ENCODE data around the gene USP21. TPM values are rescaled to one million over a fixed set of nuclear protein-coding genes. Genes with fewer than 3 reads are reported as not detected.

The USP21 gene
- polyA plus RNA-seq, 1 of the 3 experiments (the other 2 are of a cell fraction), result 26.8 TPM

DNA sequence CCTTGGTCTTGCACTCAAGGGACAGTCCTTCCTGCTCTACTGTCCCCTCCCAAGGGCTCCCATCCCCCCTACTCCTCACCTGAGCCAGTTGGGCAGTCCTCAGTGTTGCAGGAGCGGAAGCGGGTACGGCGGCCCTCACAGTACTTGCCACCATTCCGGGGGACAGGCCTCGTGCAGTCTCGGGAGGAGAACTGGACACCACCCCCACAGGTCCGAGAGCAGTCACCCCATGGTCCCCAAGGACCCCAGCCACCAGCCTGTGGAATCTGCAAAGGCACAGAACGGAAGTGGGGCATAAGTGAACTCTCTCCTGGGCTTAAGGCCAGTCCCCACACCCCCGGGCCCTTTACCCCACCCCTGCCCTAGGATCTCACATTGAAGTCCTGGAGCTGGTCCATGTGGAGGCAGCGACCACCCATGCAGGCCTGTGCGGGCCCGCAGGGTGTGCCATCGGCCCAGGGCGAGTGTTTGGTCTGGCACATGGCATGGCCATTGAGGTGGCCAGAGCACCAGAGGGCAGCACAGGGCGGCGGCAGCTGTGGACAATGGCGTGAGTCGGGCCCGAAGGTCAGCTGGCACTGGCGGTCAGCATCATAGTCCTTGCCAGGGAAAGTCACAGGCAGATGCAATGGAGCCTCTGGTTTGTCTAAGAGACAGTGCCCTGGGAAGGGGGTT is 34.4 kb downstream of the USP21 start:
- H3K4me2 ChIP-seq, result no peak overlapping the region
- peaks cover 0 to 19% of the 10 kb centered on the region in 2 experiments for H3K36me3 ChIP-seq (replicated peaks in 1 of 2; ENCODE audit: control insufficient read depth in 1 of 2, insufficient read depth in 2 of 2, low read length in 1 of 2)
- no peaks in the 10 kb centered on the region for H3K79me2 ChIP-seq (ENCODE audit: insufficient read depth)
- H3K27me3 ChIP-seq (ENCODE audit: insufficient read depth), result no peaks in the 10 kb centered on the region
- TF ChIP-seq POLR2AphosphoS5 (IDR thresholded peaks at IDR 0.05; ENCODE audit: low read depth, low read length), result no peak
- TF ChIP-seq YY1 (IDR thresholded peaks at IDR 0.05; ENCODE audit: low read depth), result no peak
- no peak for TF ChIP-seq EP300 (IDR thresholded peaks at IDR 0.05; ENCODE audit: borderline replicate concordance in 1 of 2, low read depth in 1 of 2, low read length in 1 of 2)
- no peak for TF ChIP-seq FOXJ3 (CRISPR knock-in tag; IDR thresholded peaks at IDR 0.05)
- TF ChIP-seq FOXM1 (IDR thresholded peaks at IDR 0.05; ENCODE audit: low read depth), result no peak
- no peak for TF ChIP-seq SMC3 (IDR thresholded peaks at IDR 0.05; ENCODE audit: low read depth, low read length)
- TF ChIP-seq MXI1 (IDR thresholded peaks at IDR 0.05; ENCODE audit: low read depth, low read length), result no peak
- no peak for TF ChIP-seq TCF12 (IDR thresholded peaks at IDR 0.05)
- 91% methylated on average over 9 of the region's 21 CpGs for WGBS (ENCODE audit: low lambda C conversion rate)
- no peaks in the 10 kb centered on the region for H4K20me1 ChIP-seq (ENCODE audit: insufficient read depth)
- ChIA-PET CTCF (interaction anchor here (0.6 to 7.0 kb wide), 16 partner anchors 10 to 189 kb away, joined by 3 to 65 read pairs (median 6); partner anchors contain the start of genes APOA2, B4GALT3, NDUFS2 and PPOX), POLR2A (no interaction called here)
- H3K9me2 ChIP-seq, result no peaks in the 10 kb centered on the region
- H3K9me3 ChIP-seq, result no peaks in the 10 kb centered on the region
- no peak overlapping the region for H3K4me3 ChIP-seq (ENCODE audit: low read depth in 2 of 2, low read length in 1 of 2)
- H3F3A ChIP-seq (replicated peaks; ENCODE audit: insufficient read depth), result peaks cover 2% of the 10 kb centered on the region
- H3K9ac ChIP-seq, result no peak overlapping the region
- peaks cover 20 to 44% of the 10 kb centered on the region in 2 experiments; a peak in 3 of 4 replicates for H3K4me1 ChIP-seq (ENCODE audit: control insufficient read depth in 1 of 2, insufficient read depth in 2 of 2, low read depth in 1 of 2, low read length in 1 of 2)
- no peak overlapping the region for H2AFZ ChIP-seq (ENCODE audit: low read depth)
- DNase-seq, result no peak
- no peak overlapping the region for H3K27ac ChIP-seq (ENCODE audit: low read depth in 2 of 2, low read length in 1 of 2)

DNA sequence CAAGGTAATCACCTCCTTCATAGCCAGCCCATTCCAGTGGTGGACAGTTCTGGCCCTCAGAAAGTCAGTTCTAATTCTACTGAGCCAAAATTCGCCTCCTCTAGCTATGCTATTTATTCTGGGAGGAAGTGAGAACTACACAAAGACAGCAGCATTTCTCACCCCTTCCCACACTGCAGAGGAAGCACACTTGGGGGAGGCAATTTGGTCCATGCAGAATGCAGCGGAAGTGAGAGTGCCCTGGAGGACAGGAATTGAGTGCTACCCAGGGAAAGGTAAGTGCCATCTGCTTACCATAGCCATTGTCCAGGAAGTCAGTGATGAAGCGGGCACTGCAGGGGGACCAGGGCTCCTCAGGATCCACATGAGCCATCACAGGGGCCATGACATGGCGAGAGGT is 35.9 kb downstream of the USP21 start:
- H3K79me2 ChIP-seq (ENCODE audit: insufficient read depth), result no peaks in the 10 kb centered on the region
- H3K4me3 ChIP-seq (ENCODE audit: low read depth in 2 of 2, low read length in 1 of 2), result no peak overlapping the region
- H3K27ac ChIP-seq (ENCODE audit: low read depth in 2 of 2, low read length in 1 of 2), result peak overlapping the region in 1 of 2 experiments; percentile 0; a peak in 1 of 4 replicates
- DNase-seq, result no peak
- H3K27me3 ChIP-seq (ENCODE audit: insufficient read depth), result no peaks in the 10 kb centered on the region
- no peak overlapping the region for H2AFZ ChIP-seq (ENCODE audit: low read depth)
- H3K36me3 ChIP-seq (replicated peaks in 1 of 2; ENCODE audit: control insufficient read depth in 1 of 2, insufficient read depth in 2 of 2, low read length in 1 of 2), result peaks cover 0 to 19% of the 10 kb centered on the region in 2 experiments
- ChIA-PET POLR2A (no interaction called here), CTCF (interaction anchor here (1.8 to 7.0 kb wide), 5 partner anchors 9 to 188 kb away, joined by 6 to 65 read pairs (median 39); partner anchors contain the start of genes NDUFS2, PPOX and TOMM40L)
- H3K9ac ChIP-seq, result no peak overlapping the region
- no peak overlapping the region for H3K4me2 ChIP-seq
- H3K9me2 ChIP-seq, result no peaks in the 10 kb centered on the region
- no peaks in the 10 kb centered on the region for H3K9me3 ChIP-seq
- H3F3A ChIP-seq (replicated peaks; ENCODE audit: insufficient read depth), result peaks cover 4% of the 10 kb centered on the region
- no peak for TF ChIP-seq RFX5 (IDR thresholded peaks at IDR 0.05; ENCODE audit: low read length)
- TF ChIP-seq NFIC (IDR thresholded peaks at IDR 0.05; ENCODE audit: borderline replicate concordance), result no peak
- TF ChIP-seq SIN3A (IDR thresholded peaks at IDR 0.05; ENCODE audit: borderline replicate concordance, low read depth, low read length), result no peak
- no peak for TF ChIP-seq EP300 (IDR thresholded peaks at IDR 0.05; ENCODE audit: borderline replicate concordance in 1 of 2, low read depth in 1 of 2, low read length in 1 of 2)
- no peak for TF ChIP-seq MEF2A (IDR thresholded peaks at IDR 0.05; ENCODE audit: borderline replicate concordance, low read depth)
- TF ChIP-seq TAF1 (IDR thresholded peaks at IDR 0.05; ENCODE audit: borderline replicate concordance, low read depth, low read length), result no peak
- no peak for TF ChIP-seq YY1 (IDR thresholded peaks at IDR 0.05; ENCODE audit: low read depth)
- TF ChIP-seq REST (IDR thresholded peaks at IDR 0.05; ENCODE audit: low read depth, low read length), result no peak
- no peak for TF ChIP-seq TEAD4 (IDR thresholded peaks at IDR 0.05; ENCODE audit: borderline replicate concordance, insufficient read depth)
- no peak for TF ChIP-seq MXI1 (IDR thresholded peaks at IDR 0.05; ENCODE audit: low read depth, low read length)
- TF ChIP-seq PBX3 (IDR thresholded peaks at IDR 0.05), result no peak
- TF ChIP-seq IRF3 (IDR thresholded peaks at IDR 0.05; ENCODE audit: low read depth, low read length), result no peak
- TF ChIP-seq FOSL2 (IDR thresholded peaks at IDR 0.05; ENCODE audit: borderline replicate concordance, low read depth), result no peak
- TF ChIP-seq CHD2 (IDR thresholded peaks at IDR 0.05; ENCODE audit: low read length, partially characterized antibody), result no peak
- no peak for TF ChIP-seq FOXJ3 (CRISPR knock-in tag; IDR thresholded peaks at IDR 0.05)
- no peak for TF ChIP-seq FOXM1 (IDR thresholded peaks at IDR 0.05; ENCODE audit: low read depth)
- 89% methylated on average over 4 of the region's 4 CpGs for WGBS (ENCODE audit: low lambda C conversion rate)
- no peaks in the 10 kb centered on the region for H4K20me1 ChIP-seq (ENCODE audit: insufficient read depth)
- H3K4me1 ChIP-seq (ENCODE audit: control insufficient read depth in 1 of 2, insufficient read depth in 2 of 2, low read depth in 1 of 2, low read length in 1 of 2), result peaks cover 28 to 59% of the 10 kb centered on the region in 2 experiments

All from SK-N-SH (cell line).